ENCODE results near the gene SLC7A5. TPM values are rescaled to one million over a fixed set of nuclear protein-coding genes. Genes with fewer than 3 reads are reported as not detected.
A peak's percentile ranks its signal among the peaks of the same experiment; 100 is the strongest.

SLC7A5 gene
- total and polyA plus RNA-seq, 2 of the 13 experiments (the other 11 are each of a cell fraction or from before 2014, with no cell fraction given), result 79.6 to 155 TPM

- no peak for TF ChIP-seq MYPOP (CRISPR knock-in tag; IDR thresholded peaks at IDR 0.05)
- TF ChIP-seq, protein P1, sequence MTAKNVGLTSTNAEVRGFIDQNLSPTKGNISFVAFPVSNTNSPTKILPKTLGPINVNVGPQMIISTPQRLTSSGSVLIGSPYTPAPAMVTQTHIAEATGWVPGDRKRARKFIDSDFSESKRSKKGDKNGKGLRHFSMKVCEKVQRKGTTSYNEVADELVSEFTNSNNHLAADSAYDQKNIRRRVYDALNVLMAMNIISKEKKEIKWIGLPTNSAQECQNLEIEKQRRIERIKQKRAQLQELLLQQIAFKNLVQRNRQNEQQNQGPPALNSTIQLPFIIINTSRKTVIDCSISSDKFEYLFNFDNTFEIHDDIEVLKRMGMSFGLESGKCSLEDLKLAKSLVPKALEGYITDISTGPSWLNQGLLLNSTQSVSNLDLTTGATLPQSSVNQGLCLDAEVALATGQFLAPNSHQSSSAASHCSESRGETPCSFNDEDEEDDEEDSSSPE (CRISPR knock-in tag; IDR thresholded peaks at IDR 0.05), result 0 out of 2 replicates have a peak, but pooled peaks have one; percentile 30
- TF ChIP-seq, protein P2, sequence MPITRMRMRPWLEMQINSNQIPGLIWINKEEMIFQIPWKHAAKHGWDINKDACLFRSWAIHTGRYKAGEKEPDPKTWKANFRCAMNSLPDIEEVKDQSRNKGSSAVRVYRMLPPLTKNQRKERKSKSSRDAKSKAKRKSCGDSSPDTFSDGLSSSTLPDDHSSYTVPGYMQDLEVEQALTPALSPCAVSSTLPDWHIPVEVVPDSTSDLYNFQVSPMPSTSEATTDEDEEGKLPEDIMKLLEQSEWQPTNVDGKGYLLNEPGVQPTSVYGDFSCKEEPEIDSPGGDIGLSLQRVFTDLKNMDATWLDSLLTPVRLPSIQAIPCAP (CRISPR knock-in tag; IDR thresholded peaks at IDR 0.05; ENCODE audit: low read depth), result no peak
- TF ChIP-seq, protein P3, sequence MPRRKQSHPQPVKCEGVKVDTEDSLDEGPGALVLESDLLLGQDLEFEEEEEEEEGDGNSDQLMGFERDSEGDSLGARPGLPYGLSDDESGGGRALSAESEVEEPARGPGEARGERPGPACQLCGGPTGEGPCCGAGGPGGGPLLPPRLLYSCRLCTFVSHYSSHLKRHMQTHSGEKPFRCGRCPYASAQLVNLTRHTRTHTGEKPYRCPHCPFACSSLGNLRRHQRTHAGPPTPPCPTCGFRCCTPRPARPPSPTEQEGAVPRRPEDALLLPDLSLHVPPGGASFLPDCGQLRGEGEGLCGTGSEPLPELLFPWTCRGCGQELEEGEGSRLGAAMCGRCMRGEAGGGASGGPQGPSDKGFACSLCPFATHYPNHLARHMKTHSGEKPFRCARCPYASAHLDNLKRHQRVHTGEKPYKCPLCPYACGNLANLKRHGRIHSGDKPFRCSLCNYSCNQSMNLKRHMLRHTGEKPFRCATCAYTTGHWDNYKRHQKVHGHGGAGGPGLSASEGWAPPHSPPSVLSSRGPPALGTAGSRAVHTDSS (CRISPR knock-in tag; conservative IDR thresholded peaks at IDR 0.05), result no peak
- TF ChIP-seq ZNF331 (CRISPR knock-in tag; IDR thresholded peaks at IDR 0.05), result peak; percentile 97
- TF ChIP-seq SMC3 (IDR thresholded peaks at IDR 0.05; ENCODE audit: low read length), result peak; percentile 73; the same call in 1 of the 2 replicates
- TF ChIP-seq DNMT3B (CRISPR knock-in tag; conservative IDR thresholded peaks at IDR 0.05), result 0 out of 2 replicates have a peak, but pooled peaks have one; percentile 29
- TF ChIP-seq ETV5 (CRISPR knock-in tag; IDR thresholded peaks at IDR 0.05; ENCODE audit: borderline replicate concordance), result peak; percentile 71
- peak; percentile 65; the same call in 1 of the 2 replicates for TF ChIP-seq SIX4 (CRISPR knock-in tag; IDR thresholded peaks at IDR 0.05)
- TF ChIP-seq POLR2AphosphoS2 (IDR thresholded peaks at IDR 0.05; ENCODE audit: low read depth, low read length), result no peak; the same call in 1 of the 2 replicates
- TF ChIP-seq MAFG (CRISPR knock-in tag; IDR thresholded peaks at IDR 0.05), result no peak
- peak; percentile 81; the same call in 1 of the 3 replicates for TF ChIP-seq MXI1 (IDR thresholded peaks at IDR 0.05; ENCODE audit: borderline replicate concordance, low read depth, low read length)
- TF ChIP-seq ZNF383 (CRISPR knock-in tag; IDR thresholded peaks at IDR 0.05; ENCODE audit: borderline replicate concordance), result no peak
- no peak for TF ChIP-seq RAD51 (IDR thresholded peaks at IDR 0.05; ENCODE audit: borderline replicate concordance)
- TF ChIP-seq, protein P4, sequence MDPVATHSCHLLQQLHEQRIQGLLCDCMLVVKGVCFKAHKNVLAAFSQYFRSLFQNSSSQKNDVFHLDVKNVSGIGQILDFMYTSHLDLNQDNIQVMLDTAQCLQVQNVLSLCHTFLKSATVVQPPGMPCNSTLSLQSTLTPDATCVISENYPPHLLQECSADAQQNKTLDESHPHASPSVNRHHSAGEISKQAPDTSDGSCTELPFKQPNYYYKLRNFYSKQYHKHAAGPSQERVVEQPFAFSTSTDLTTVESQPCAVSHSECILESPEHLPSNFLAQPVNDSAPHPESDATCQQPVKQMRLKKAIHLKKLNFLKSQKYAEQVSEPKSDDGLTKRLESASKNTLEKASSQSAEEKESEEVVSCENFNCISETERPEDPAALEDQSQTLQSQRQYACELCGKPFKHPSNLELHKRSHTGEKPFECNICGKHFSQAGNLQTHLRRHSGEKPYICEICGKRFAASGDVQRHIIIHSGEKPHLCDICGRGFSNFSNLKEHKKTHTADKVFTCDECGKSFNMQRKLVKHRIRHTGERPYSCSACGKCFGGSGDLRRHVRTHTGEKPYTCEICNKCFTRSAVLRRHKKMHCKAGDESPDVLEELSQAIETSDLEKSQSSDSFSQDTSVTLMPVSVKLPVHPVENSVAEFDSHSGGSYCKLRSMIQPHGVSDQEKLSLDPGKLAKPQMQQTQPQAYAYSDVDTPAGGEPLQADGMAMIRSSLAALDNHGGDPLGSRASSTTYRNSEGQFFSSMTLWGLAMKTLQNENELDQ (CRISPR knock-in tag; IDR thresholded peaks at IDR 0.05; ENCODE audit: borderline replicate concordance), result no peak
- TF ChIP-seq, protein P5, sequence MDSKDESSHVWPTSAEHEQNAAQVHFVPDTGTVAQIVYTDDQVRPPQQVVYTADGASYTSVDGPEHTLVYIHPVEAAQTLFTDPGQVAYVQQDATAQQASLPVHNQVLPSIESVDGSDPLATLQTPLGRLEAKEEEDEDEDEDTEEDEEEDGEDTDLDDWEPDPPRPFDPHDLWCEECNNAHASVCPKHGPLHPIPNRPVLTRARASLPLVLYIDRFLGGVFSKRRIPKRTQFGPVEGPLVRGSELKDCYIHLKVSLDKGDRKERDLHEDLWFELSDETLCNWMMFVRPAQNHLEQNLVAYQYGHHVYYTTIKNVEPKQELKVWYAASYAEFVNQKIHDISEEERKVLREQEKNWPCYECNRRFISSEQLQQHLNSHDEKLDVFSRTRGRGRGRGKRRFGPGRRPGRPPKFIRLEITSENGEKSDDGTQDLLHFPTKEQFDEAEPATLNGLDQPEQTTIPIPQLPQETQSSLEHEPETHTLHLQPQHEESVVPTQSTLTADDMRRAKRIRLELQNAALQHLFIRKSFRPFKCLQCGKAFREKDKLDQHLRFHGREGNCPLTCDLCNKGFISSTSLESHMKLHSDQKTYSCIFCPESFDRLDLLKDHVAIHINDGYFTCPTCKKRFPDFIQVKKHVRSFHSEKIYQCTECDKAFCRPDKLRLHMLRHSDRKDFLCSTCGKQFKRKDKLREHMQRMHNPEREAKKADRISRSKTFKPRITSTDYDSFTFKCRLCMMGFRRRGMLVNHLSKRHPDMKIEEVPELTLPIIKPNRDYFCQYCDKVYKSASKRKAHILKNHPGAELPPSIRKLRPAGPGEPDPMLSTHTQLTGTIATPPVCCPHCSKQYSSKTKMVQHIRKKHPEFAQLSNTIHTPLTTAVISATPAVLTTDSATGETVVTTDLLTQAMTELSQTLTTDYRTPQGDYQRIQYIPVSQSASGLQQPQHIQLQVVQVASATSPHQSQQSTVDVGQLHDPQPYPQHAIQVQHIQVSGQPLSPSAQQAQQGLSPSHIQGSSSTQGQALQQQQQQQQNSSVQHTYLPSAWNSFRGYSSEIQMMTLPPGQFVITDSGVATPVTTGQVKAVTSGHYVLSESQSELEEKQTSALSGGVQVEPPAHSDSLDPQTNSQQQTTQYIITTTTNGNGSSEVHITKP (CRISPR knock-in tag; IDR thresholded peaks at IDR 0.05; ENCODE audit: low read depth), result no peak; the same call in 1 of the 2 replicates
- TF ChIP-seq BCL6 (CRISPR knock-in tag; IDR thresholded peaks at IDR 0.05), result peak; percentile 82
Measured at GRCh38 chr16:87850009-87851006, 19.0 kb downstream of the SLC7A5 start (continued).
